Gastrocnemius medialis (tissue), 4 donors: ENCODE measurements around the gene PTGES.
"Not testable (repeated sequence)": the region's sequence is repeated elsewhere in the genome, so short reads cannot be mapped to it uniquely, and the experiment has no call there.

ENCODE experiments used
- POLR2A ChIP-seq, 2 donors: fragments of 450-650 bp; IDR thresholded peaks; one replicate each; pipeline ENCODE4 v1.6.1; 2017; ENCODE audit warnings: antibody characterized with exemption in 2 of 2, mild to moderate bottlenecking in 2 of 2, moderate library complexity in 2 of 2
- TF ChIP-seq, protein P1 (sequence below), 5 experiments: fragments of 450-650 bp in 3 of 5; fragments of 200-600 bp in 2 of 5; sonication (generic) in 2 of 5; IDR thresholded peaks in 4 of 5; conservative IDR thresholded peaks in 1 of 5; 1 replicate in 4 of 5; 2 replicates in 1 of 5; pipeline ENCODE4 v1.5.1; 2016 to 2019; ENCODE audit warnings: antibody characterized with exemption in 5 of 5, mild to moderate bottlenecking in 3 of 5, moderate library complexity in 3 of 5

- TF ChIP-seq, protein P1, sequence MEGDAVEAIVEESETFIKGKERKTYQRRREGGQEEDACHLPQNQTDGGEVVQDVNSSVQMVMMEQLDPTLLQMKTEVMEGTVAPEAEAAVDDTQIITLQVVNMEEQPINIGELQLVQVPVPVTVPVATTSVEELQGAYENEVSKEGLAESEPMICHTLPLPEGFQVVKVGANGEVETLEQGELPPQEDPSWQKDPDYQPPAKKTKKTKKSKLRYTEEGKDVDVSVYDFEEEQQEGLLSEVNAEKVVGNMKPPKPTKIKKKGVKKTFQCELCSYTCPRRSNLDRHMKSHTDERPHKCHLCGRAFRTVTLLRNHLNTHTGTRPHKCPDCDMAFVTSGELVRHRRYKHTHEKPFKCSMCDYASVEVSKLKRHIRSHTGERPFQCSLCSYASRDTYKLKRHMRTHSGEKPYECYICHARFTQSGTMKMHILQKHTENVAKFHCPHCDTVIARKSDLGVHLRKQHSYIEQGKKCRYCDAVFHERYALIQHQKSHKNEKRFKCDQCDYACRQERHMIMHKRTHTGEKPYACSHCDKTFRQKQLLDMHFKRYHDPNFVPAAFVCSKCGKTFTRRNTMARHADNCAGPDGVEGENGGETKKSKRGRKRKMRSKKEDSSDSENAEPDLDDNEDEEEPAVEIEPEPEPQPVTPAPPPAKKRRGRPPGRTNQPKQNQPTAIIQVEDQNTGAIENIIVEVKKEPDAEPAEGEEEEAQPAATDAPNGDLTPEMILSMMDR (IDR thresholded peaks at IDR 0.05 in 4 of 5, conservative IDR thresholded peaks at IDR 0.05 in 1 of 5) = not testable (repeated sequence)
- TF ChIP-seq POLR2A (IDR thresholded peaks at IDR 0.05) = not testable (repeated sequence)
These were observed 32.1 kb upstream of the PTGES start for GRCh38 chr9:129784970-129785369.
